Cardiac fibroblast (primary cell): ENCODE results near the gene RNF213.

Experiments used
- DNase-seq, 2 donors: peaks; one replicate each; pipeline versions ENCODE4 v3.0.0 to v3.0.0-alpha.2; 2010; ENCODE audit warnings: low read depth in 2 of 2
- H3K4me3 ChIP-seq, 2 donors: replicated peaks in 1 of 2; 1 replicate in 1 of 2; 2 replicates in 1 of 2; pipeline ENCODE4 v1.5.1; 2011; ENCODE audit warnings: low read depth in 2 of 2, low read length in 2 of 2, mild to moderate bottlenecking in 2 of 2, moderate library complexity in 1 of 2
- TF ChIP-seq, protein P1 (sequence below): IDR thresholded peaks from one replicate; pipeline ENCODE4 v1.5.1; 2011; ENCODE audit warnings: low read depth, mild to moderate bottlenecking, low read length, inconsistent platforms

RNF213 gene

DNA sequence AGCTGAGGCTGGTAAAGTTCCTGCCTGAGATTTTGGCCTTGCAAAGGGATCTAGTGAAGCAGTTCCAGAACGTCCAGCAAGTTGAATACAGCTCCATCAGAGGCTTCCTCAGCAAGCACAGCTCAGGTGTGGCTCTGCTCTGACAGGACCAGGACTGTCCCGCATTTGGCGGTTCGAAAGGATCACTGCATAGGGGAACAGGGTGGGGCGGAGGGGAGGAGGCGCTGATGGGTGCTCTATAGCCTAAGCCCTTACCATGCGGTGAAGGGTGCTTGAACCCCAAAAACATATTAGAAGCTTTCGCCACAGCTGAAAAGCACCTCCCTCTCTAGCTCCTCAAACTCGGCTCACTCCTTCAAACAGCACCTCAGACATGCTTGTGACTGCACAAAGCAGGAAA lies 124.4 kb downstream of the RNF213 start:
- no peak for DNase-seq
- TF ChIP-seq, protein P1, sequence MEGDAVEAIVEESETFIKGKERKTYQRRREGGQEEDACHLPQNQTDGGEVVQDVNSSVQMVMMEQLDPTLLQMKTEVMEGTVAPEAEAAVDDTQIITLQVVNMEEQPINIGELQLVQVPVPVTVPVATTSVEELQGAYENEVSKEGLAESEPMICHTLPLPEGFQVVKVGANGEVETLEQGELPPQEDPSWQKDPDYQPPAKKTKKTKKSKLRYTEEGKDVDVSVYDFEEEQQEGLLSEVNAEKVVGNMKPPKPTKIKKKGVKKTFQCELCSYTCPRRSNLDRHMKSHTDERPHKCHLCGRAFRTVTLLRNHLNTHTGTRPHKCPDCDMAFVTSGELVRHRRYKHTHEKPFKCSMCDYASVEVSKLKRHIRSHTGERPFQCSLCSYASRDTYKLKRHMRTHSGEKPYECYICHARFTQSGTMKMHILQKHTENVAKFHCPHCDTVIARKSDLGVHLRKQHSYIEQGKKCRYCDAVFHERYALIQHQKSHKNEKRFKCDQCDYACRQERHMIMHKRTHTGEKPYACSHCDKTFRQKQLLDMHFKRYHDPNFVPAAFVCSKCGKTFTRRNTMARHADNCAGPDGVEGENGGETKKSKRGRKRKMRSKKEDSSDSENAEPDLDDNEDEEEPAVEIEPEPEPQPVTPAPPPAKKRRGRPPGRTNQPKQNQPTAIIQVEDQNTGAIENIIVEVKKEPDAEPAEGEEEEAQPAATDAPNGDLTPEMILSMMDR: no peak

DNA sequence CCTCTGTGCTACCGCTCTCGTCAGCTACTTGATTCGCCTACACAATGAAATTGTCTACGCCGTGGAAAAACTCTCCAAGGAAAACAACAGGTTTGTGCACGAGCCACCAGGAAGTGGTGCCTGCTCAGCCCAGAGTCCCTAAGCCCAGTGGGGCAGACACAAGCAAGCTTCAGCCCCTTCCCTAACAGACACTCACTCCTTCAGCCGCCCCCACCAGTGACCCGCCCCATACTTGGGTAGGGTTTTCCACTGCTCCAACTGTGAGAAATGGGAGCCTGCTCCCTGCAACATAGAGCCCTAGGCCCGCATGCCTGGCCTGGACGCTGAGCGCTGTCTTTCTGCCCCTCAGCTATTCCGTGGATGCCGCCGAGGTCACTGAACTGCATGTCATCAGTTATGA lies 125.7 kb downstream of the RNF213 start:
- H3K4me3 ChIP-seq: no peak overlapping the region
- TF ChIP-seq, protein P1: no peak
- no peak for DNase-seq

More for the DNA sequence above, 124.4 kb downstream of the RNF213 start:
- H3K4me3 ChIP-seq: no peak overlapping the region

DNA sequence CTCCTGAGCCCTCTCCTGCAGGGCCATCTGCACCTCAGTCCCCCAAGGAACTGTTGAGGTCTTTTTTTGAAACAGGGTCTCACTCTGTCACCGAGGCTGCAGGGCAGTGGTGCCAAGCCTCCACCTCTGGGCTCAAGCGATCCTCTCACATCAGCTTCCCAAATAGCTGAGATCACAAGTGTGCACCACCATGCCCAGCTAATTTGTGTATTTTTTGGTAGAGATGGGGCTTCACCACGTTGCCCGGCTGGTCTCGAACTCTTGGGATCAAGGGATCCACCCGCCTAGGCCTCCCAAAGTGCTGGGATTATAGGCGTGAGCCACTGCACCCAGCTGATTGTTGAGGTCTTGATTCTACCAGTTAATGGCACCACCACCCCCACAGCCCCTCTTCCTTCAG lies 126.4 kb downstream of the RNF213 start:
- no peak for DNase-seq
- TF ChIP-seq, protein P1: no peak

DNA sequence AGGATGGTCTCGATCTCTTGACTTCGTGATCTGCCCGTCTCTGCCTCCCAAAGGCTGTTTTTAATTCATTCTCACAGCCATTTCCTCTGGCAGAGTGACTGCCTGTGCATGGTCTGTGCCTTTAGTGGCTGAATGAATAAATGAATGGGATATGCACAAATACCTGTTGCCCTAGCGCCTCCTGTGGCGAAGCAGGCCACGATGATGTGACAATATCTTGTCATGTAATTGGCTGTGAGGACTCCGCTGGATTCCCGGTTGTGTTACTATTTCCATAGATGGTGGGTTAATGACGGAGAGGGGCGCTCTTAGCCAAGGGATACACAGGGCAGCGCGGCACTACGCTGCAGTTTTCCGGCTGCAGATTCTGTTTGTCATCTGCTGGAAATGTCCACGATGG lies 127.5 kb downstream of the RNF213 start:
- no peak for DNase-seq
- TF ChIP-seq, protein P1: no peak
- no peak overlapping the region for H3K4me3 ChIP-seq

More for the DNA sequence above, 126.4 kb downstream of the RNF213 start:
- H3K4me3 ChIP-seq: no peak overlapping the region

DNA sequence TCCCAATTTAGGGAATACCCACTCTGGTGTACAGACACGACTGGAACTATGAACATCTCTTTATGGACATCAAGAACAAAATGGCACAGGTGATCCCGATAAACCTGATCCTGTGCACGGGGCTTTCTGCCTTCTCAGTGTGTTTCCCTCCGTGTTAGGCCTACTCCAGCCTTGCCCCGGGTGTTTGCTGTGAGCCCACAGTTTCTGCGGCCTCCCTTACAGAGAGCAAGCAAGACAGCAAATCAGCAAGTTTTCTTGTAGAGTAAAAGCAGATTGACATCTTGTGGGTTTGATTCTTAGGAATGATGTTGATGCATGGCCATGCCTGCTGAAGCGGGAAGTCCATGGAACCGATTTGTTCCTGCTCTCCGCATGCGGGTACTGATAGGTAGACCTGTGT lies 127.9 kb downstream of the RNF213 start:
- TF ChIP-seq, protein P1: no peak
- DNase-seq: no peak
- no peak overlapping the region for H3K4me3 ChIP-seq

DNA sequence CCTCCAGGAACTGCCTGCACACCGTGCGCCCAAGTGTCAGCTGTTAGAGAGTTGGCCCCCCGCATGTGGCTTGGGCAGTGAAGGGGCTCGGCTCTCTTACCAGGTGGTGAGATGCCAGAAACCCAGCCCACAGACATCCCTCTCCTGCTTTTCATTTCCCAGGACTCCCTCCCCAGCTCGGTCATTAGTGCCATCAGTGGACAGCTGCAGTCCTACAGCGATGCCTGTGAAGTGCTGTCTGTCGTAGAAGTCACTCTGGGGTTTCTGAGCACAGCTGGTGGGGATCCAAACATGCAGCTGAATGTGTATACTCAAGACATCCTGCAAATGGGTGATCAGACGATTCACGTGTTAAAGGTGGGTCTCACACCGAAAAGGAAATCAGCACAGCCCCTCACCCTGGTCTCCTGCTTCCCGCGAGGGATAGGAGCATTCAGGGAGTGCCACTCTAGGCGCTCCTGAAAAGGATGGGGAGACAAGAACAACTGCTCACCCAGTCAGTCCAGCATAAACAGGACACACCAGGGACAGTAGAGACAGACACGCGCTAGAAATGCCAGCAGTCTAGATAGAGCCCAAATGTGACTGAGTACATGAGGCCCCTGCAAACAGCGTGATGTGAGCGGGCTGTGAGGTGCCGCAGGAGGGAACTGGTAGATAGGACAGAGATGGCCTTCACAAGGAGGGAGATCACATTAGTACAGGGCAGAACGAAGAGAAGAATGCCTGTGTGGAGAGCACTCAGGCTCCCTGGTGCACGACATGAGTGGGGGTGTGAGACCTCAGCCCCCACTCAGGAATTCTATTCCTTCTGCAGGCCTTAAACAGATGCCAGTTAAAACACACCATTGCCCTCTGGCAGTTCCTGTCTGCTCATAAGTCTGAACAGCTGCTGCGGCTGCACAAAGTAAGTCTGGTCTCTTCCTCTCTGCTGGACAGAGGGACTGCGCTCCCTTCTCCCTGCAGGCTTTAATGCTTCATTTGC lies 128.7 kb downstream of the RNF213 start:
- no peak overlapping the region for H3K4me3 ChIP-seq
- no peak for DNase-seq
- TF ChIP-seq, protein P1: no peak
